ENCODE data around the gene CD300LB.

DNA sequence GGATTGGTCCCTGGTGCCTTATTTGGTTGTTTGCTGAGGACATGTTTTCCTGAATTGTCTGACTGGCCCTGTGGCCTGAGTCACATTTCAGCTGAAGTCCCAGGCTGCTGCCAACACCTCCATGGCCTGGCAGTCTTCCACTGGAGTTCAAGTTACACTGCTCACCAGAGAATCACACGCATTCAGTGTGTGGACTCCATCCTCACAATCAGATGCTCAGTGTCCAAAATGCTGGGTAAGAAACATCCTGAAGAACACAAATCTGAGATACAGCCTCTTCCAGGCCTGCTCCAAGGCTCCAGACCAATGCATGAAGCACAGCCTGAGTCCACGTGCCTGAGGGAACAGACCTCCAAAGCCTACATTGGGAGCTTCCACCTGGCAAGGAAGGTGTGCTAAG, 19.2 kb downstream of the CD300LB start:
- TF ChIP-seq, protein P1, sequence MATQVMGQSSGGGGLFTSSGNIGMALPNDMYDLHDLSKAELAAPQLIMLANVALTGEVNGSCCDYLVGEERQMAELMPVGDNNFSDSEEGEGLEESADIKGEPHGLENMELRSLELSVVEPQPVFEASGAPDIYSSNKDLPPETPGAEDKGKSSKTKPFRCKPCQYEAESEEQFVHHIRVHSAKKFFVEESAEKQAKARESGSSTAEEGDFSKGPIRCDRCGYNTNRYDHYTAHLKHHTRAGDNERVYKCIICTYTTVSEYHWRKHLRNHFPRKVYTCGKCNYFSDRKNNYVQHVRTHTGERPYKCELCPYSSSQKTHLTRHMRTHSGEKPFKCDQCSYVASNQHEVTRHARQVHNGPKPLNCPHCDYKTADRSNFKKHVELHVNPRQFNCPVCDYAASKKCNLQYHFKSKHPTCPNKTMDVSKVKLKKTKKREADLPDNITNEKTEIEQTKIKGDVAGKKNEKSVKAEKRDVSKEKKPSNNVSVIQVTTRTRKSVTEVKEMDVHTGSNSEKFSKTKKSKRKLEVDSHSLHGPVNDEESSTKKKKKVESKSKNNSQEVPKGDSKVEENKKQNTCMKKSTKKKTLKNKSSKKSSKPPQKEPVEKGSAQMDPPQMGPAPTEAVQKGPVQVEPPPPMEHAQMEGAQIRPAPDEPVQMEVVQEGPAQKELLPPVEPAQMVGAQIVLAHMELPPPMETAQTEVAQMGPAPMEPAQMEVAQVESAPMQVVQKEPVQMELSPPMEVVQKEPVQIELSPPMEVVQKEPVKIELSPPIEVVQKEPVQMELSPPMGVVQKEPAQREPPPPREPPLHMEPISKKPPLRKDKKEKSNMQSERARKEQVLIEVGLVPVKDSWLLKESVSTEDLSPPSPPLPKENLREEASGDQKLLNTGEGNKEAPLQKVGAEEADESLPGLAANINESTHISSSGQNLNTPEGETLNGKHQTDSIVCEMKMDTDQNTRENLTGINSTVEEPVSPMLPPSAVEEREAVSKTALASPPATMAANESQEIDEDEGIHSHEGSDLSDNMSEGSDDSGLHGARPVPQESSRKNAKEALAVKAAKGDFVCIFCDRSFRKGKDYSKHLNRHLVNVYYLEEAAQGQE (IDR thresholded peaks at IDR 0.05), result no peak
- TF ChIP-seq CTCF (IDR thresholded peaks at IDR 0.05) (no peak), CEBPB (IDR thresholded peaks at IDR 0.05) (no peak), PHF8 (IDR thresholded peaks at IDR 0.05; ENCODE audit: borderline replicate concordance, low read depth) (no peak), EHMT2 (IDR thresholded peaks at IDR 0.05; ENCODE audit: low read depth) (no peak), ZNF302 (CRISPR knock-in tag; IDR thresholded peaks at IDR 0.05) (no peak), GATA3 (IDR thresholded peaks at IDR 0.05; ENCODE audit: borderline replicate concordance) (no peak), MAZ (IDR thresholded peaks at IDR 0.05; ENCODE audit: borderline replicate concordance, low read depth, low read length) (no peak), KDM1A (IDR thresholded peaks at IDR 0.05; ENCODE audit: low read depth) (no peak), JUN (IDR thresholded peaks at IDR 0.05) (no peak)
- TF ChIP-seq, protein P2, sequence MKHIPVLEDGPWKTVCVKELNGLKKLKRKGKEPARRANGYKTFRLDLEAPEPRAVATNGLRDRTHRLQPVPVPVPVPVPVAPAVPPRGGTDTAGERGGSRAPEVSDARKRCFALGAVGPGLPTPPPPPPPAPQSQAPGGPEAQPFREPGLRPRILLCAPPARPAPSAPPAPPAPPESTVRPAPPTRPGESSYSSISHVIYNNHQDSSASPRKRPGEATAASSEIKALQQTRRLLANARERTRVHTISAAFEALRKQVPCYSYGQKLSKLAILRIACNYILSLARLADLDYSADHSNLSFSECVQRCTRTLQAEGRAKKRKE (CRISPR knock-in tag; IDR thresholded peaks at IDR 0.05; ENCODE audit: low read depth), result no peak

Measured in A549 (cell line).